Activated naive CD8-positive, alpha-beta T cell treated with anti-CD3 and anti-CD28 coated beads, Interleukin-2, amount 50 U/mL, for 16 hours (primary cell): Measurements from ENCODE around the gene TMEM80.
"Not testable (repeated sequence)": the region's sequence is repeated elsewhere in the genome, so short reads cannot be mapped to it uniquely, and the experiment has no call there.

Source experiments
- DNase-seq: peaks from one replicate; pipeline ENCODE4 v3.0.0-alpha.2; 2020; ENCODE audit warnings: low read depth, low spot score

TMEM80 gene

DNA sequence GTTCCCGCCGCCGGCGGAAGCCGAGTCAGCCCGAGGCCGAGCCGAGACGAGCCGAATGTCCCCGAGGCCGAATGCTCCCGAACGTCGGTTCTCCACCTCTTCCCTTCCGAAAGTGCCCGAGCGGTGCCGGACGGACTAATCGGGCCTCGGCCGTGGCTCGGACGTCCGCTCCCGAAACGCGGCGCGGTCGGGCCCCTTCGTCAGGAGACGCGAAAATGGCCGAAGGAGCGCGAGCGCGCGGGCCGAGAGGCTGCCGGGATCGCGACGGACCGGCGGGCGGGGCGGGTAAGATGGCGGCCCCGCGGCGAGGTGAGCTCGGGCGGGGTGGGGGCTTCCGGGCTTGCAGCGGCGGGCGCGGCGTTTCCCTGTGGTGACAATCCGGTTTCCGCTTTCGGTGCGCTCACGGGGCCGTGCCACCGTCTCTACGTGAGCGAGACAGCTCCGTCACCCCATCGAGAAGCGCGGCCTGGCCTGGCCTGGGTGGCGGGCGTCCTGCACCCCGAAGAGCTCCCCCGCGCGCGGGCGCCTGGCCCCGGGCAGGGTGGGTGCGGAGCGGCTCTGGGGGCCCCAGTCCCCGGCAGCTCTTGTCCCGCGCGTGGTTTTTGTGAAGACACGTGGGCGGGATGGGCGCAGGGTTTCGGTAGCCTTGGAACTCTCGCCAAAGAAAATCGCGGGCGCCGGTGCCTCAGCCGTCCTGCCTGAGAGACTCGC, at the start of gene TMEM80:
Gene TMEM80 (plus strand): TSS at position 279 of the 711 bp plus-strand sequence. CDS start 12 bp downstream, at position 291.
- DNase-seq = peak; percentile 94

DNA sequence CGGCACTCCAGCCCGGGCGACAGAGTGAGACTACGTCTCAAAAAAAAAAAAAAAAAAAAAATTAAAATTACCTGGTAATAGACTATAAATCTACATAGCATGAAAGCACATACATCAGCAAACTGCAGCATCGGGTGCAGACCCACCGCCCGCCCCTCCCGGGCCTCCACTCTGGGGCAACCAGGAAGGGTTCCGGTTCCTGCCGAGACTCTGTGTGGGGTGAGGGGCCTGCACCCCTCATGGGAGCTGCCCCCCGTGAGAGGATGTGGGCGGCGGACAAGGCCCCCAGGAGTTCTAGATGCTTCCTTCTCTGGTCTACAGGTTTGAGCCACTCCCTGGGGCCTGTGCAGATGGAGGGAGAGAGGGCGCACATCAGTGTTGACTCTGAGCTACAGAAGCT, 49.4 kb upstream of the TMEM80 start:
- DNase-seq = no peak

DNA sequence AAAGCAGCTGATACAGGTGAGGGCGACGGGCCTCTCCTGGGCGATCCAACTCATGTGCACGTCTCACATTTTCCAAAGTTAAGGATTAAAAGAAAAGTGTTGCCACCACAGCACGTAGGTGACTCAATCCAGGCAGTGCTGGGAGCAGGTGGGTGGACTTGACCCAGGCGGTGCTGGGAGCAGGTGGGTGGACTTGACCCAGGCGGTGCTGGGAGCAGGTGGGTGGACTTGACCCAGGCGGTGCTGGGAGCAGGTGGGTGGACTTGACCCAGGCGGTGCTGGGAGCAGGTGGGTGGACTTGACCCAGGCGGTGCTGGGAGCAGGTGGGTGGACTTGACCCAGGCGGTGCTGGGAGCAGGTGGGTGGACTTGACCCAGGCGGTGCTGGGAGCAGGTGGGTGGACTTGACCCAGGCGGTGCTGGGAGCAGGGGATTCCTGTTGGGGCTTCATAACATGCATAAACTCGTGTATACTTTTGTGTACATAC, 47.9 kb upstream of the TMEM80 start:
- not testable (repeated sequence) for DNase-seq

DNA sequence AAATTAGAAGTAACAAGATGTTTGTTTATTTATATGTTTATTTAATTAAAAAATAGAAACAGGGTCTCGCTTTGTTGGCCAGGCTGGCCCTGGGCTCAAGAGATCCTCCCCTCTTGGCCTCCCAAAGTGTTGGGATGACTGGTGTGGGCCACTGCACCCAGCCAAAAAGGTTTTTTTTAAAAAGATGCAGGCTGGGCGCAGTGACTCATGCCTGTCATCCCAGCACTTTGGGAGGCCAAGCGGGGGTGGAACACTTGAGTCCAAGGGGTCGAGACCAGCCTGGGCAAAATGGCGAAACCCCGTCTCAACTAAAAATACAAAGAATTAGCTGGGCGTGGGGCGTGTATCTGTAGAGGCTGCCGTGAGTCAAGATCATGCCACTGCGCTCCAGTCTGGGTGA, 45.1 kb upstream of the TMEM80 start:
- DNase-seq = no peak

DNA sequence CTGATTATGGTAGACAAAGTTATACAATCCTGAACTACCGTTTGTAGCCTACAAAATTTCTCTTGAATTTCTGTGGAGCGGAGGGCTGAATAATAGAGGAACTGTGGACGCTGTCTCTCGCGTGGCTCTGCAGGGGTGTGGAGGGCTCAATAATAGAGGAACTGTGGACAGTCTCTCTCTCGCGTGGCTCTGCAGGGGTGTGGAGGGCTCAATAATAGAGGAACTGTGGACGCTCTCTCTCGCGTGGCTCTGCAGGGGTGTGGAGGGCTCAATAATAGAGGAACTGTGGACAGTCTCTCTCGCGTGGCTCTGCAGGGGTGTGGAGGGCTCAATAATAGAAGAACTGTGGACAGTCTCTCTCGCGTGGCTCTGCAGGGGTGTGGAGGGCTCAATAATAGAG, 42.5 kb upstream of the TMEM80 start:
- not testable (repeated sequence) for DNase-seq

DNA sequence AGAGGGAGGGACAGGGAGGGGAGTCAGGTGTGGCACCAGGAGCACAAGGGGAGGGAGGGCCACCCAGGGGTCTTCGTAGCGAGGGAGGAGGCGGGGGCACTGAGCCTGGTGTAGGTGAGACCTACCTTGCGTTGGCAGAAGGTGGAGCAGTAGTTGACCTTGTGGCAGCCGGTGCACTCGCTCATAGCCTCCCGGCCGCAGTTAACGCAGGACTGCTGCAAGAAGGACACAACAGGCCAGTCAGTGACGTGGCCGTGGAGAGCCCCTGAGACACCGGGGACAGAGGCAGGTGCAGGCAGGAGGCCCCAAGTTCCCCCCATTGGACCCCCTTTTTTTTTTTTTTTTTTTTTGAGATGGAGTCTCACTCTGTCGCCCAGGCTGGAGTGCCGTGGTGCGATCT, 41.8 kb upstream of the TMEM80 start:
- no peak for DNase-seq

DNA sequence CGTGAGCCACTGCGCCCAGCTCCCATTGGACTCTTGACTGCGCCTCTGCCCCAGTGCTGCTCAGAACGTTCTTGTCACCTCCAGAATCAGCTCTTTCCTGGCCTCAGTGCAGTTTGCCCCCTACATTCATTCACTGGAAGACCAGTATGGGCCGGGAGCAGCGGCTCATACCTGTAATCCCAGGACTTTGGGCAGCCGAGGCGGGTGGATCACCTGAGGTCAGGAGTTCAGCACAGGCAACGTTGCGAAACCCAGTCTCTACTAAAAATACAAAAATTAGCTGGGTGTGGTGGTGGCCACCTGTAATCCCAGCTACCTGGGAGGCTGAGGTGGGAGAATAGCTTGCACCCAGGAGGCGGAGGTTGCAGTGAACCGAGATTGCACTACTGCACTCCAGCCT, 41.2 kb upstream of the TMEM80 start:
- DNase-seq = not testable (repeated sequence)

DNA sequence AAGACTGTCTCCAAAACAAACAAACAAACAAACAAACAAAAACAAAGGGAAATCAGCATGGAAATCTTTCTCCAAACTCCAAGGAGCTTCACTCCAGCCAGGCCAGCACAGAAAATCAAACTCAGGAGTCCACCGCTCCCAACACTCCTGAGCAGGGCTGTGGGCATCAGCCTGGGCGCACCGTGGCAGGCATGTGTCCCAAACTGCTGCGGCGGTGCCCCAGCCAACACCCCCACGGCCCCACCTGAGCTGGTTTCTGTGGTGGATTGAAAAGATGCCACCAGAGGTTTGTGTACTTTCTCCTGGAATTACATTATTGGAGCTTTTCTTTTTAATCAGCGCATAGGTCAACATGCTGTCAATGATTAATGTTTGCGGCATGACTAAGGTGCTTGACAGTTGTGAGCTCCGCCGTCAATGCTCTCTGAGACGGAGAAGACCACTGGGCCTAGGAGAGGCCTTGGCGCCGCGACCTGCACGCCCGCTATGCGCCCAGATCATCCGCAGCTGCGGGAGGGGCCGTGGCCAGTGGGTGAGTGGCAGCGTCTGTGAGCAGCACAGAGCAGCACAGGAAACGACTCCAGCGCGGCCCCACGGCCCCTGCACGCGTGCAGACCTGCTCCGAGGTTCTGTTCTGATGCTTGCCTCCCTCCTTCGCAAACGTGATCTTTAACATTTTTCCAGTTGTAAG, 40.4 kb upstream of the TMEM80 start:
- no peak for DNase-seq

DNA sequence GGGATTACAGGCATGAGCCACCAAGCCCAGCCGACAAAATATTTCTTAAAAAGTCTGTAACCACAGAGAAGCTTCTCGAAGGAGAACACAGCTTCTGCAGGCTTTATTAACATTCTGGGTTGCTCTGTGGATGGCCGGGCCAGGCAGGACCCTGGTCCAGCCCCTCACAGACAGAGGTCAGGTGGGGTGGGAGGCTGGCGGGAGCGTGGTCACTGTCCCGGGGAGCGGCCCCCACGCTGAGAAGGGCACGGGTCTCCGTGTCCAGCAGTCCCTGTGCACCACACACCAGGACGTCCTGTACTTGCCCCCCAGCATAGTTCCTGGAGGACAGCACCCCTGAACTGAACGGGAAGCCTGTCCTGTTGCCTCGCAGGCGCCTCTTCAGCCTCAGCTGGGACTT, 39.2 kb upstream of the TMEM80 start:
- DNase-seq = no peak

DNA sequence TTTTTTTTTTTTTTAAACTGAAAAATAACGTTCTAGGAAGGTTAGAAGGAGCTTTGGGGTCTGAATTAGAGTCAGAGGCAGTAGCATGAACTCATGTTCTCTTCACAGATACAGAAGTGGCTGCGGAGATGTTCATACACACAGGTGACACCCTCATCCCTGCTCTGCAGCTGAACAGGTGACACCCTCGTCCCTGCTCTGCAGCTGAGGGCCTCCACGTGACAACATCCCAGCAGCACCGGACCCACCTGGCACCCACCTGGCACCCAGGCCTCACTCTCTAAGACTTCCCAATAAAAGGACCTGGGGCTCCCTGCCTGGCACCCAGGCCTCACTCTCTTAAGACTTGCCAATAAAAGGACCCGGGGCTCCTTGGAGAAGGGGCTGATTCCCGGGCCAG, 38.8 kb upstream of the TMEM80 start:
- DNase-seq = no peak

DNA sequence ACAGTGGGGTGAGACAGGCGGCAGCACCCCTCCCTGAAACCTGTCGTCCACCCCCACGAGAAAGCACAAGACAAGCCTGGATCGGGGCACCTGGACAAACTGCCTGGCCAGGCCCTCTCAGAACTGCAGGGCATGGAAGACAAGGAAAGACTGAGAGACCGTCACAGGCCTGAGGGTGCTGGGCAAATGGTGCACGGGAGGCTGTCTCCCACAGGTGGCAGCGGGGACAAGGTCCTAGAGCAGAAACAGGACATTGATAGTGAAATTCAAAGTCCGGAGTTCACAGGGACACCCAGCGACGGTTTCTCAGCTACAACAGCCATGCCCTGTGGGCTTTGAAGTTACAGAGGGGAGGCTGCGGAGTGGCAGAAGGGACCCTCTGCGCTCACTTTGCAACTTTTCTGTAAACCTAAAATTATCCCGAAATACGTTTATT, 37.9 kb upstream of the TMEM80 start:
- DNase-seq = no peak

DNA sequence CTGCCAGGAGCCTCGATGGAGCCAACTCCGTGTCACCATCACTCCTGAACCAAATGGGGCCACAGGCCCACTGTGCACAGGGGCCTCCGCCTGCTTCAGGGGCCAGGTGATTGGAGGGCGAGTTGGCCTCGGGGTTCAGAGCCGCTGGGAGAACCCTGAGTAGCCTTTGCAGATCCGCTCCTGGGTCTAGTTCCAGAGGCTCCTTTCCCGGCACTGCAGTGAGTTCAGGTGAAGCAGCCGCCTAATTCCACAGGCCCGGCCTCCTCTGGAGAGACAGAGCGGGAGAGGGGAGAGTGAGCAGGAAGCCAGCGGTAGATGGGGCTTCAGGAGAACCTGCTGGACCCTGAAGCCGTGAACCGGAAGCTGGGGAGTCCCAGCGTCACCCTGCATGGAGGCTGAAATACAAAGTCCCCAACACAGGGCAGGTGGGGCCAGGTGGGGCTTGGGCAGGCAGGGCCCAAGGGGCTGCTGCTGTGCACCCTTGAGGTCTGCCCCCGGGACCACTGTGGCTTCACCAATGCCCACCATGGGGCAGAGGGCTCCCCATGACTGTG, 36.0 kb upstream of the TMEM80 start:
- DNase-seq = no peak

DNA sequence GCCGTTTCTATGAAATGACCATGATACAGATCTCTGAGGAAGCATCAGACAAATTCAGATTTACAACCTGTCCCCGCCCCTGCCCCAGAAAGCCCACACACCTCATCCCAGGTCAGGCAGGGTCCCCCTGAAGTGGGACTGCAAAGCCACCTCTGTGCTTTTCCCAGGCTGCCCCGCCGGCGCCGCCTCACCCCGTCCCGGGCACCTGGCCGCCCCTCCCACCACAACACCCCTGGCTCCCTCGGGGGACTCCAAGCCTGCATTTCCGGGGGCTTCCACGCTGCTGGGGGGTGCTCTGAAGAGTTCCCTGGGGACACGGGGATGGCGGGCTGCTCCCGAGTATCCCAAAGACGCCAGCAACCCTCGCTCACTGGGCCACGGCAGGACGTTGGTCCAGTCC, 35.3 kb upstream of the TMEM80 start:
- DNase-seq = no peak

DNA sequence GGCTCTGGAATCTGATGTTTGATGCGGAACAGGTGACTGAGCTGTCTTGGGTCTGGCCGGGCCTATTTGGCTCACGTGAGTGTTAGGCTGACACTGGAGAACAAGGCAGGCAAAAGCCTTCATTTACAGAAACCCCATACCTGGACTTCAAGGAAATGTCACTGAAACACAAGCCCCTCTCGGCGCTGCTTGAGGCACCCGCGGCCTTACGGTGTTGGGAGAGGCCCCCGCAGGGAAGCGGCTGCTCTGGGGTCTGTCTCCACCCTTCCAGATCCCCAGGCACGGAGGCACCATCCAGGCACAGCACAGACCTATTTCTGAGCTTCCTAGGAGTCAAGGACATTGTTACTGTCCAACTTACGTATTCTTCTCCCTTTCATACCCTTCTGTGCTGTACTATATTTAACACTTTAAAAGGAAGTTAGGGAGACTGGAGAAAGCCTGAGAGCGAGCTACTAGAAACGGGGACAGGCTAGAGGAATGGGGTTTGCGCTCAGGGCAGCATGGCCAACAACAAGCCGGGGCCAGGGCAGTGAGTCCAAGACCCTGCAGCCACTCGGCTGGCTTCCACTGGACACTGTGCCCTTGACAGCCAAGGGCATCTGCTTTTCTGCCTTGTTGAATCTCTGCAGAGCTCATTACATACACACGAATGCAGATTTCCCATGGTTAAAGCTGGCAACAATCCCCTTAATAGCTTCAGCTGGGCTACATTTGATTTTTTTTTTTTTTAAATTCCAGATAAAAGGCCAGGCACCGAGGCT, 34.8 kb upstream of the TMEM80 start:
- no peak for DNase-seq

DNA sequence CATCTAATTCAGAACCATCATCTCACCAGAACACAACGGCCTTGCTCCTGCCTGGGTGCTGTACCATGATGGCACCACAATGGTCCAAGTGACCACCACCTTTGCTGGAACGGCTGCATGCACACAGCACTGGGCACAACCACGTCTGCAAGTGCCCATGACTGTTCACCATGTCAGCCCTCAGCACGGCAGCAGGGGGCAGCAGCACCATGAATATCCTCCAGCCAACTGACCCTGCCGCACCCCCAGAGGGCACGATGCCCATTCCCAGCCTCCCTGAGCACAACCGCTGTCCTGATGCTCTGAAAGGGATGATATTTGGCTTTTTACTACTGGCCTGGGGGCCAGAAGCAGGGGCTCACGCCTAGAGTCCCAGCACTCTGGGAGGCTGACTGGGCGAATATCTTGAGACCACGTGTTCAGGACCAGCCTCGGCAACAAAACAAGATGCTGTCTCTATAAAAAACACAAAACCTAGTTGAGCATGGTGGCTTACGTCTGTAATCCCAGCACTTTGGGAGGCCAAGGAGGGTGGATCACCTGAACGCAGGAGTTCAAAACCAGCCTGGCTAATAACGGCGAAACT, 32.8 kb upstream of the TMEM80 start:
- DNase-seq = no peak

DNA sequence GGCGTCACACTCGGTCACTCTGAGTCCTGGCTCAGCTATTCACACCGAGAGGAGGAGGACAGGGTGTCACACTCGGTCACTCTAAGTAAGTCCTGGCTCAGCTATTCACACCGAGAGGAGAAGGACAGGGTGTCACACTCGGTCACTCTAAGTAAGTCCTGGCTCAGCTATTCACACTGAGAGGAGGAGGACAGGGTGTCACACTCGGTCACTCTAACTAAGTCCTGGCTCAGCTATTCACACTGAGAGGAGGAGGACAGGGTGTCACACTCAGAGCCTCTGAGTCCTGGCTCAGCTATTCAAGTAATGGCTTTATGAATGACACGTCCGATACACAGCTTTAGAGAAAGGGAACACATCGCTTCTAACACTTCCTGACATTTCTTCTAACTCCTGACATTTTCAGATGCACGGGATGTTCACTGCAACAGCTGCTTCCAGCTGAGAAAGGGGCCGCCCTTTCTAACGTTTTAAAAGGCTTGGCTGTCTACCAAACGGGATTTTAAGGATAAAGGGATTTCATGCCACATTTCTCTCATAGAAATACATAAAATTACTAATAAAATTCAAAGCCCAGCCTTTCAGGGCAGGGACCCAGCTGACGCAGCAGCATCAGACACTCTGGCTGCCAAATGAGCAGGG, 30.4 kb upstream of the TMEM80 start:
- DNase-seq = no peak

DNA sequence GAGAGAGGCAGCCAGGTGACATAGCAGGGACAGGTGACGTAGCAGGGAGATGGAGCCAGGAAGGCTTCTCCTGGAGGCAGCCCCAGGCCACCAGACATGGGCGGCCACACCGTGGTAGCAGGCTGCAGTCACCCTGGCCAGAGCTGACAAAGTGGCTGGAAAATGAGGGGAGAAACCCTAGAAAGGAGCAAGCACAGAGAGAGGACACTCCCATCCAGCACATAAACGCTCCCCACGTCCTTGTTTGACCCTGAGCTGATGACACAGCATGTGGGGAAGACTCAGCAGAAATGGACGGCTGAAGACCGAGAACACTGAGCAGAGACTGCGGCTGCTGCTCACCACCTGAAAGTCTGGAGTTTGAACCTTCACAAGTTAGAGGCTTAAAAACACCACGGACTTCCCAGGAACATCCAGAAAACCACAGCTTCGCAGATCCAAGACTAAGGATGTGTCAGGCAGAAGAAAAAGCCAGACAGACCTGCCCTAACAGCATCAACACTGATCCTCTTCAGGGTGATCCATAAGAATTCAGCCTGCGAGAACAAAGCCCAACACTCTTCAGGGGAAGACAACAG, 29.8 kb upstream of the TMEM80 start:
- DNase-seq = no peak

DNA sequence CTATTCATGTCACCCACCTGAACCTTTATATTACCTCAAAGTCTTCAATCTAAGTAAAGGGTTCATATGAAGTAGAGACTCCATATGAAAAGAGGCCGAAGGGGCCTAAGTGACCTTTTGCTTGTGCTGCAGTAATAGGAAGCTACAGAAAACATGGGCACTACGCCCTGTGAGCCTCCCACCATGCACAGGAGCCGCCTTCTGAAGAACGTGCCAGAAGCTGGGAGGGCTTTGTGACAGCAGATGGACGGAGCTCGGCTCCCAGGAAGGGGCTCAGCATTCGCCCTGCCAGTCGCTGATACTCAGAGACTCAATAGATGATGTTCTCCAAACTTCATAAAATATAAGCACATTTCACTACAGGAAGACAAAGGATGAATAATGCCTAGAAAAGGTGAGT, 21.8 kb upstream of the TMEM80 start:
- no peak for DNase-seq

DNA sequence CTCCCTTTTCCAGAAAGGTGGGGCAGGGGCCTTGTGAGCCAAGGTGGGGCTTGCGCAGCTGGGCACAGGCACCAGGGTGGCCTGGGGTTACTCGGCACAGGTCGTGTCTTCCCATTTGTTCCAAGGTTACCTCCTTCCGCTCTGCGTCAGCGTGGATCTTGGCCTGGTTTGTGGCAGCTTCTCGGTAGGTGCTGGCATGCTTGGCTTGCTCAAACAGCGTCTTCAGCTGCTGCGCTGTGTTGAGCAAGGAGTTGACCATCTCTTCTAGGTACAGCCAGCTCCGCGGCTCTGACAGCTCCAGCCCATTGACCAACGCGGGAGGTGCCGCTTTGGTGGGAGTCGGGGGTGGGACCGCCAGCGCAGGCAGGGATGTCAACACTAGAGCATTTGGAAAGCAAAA, 21.2 kb upstream of the TMEM80 start:
- DNase-seq = no peak

DNA sequence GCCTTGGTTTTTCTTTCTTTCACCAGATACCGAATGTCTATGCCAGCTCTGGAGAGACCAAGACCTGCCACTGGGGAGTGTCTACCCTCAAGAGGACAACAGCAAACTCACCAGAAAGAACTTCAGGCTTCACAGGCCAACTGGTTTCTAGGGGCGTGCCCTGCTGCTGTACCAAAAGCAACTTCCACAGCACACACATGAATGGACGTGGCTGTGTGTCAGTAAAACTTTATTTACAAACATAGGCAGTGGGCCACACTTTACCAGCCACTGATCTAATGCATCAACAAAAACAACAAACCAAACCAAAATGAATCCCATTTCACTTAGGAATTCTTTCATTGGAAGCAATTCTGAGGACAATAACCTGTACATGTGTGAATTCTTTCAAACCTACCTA, 17.3 kb upstream of the TMEM80 start:
- no peak for DNase-seq
